ENCODE data around the gene FOXK1.

Gene FOXK1

DNA sequence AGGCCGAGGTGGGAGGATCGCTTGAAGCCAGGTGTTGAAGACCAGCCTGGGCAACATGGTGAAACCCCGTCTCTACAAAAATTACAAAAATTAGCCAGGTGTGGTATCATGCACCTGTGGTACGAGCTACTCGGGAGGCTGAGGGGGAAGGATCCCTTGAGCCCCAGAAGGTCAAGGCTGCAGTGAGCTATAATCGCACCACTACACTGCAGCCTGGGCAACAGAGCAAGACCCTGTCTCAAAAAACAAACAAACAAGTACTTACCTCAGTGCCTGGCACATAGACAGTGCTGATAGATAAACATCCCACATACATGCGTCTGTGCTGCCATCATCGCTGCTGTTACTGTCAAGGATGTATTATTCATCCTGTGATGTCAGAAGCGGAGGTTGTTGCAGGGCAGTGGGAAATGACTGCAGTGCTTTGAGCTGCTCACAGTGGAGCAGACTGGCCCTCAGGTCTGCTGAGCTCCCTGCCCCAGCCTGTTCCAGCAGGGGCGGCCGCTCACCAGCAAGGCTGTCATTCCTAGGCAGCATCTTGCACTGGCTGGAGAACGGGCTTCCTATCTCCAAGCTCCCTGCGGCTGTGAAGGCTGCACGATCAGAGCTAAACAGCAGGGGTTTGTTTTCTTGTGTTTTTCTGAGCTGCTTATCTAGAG lies 18.6 kb downstream of the FOXK1 start:
- DNase-seq, result no peak

- DNase-seq, result no peak
These were observed 20.9 kb downstream of the FOXK1 start for GRCh38 chr7:4702961-4703512.

DNA sequence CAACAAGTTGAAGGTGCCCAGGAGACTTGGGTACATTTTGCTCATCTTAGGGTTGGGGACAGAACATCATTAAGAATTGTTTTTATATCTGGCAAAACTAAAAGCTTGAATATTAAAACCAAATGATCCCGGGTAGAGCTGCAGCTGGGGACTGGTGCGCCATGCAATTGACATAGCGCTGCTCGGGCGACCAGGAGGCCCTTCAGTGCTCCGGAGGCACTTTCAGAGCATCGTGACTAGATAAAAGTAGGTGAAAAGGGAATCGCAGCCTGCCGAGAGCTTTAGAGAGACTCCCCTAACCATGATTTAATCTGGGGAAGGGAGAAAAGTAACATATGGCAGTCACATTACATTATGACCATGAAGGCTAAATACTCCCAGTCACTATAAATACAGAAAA lies 21.4 kb downstream of the FOXK1 start:
- DNase-seq, result no peak

GRCh38 chr7:4706384-4707216 lies 24.5 kb downstream of the FOXK1 start:
- no peak for DNase-seq

DNA sequence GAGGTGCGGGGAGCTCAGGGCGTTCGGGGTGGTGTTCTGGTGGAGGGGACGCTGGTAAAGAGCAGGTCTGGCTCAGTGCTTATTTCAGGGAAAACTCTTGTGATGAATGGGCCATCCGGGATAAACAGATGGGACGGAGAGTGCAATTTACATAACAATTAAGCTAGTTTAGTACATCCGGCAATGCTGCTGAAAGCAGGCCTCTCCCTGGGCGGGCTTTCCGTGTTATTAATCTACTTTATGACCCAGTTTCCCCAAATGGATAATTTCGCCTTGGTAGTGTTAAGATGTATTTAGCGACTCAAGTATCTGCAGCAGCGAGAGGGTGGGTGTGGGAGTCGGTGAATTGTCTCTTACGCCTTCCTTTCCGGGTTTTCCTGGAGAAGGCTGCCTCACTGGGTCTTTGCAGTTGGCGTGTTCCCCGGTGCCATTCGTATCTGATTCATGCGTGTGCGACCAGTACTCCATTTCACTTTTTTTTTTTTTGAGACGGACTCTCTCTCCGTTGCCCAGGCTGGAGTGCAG lies 25.2 kb downstream of the FOXK1 start:
- no peak for DNase-seq

DNA sequence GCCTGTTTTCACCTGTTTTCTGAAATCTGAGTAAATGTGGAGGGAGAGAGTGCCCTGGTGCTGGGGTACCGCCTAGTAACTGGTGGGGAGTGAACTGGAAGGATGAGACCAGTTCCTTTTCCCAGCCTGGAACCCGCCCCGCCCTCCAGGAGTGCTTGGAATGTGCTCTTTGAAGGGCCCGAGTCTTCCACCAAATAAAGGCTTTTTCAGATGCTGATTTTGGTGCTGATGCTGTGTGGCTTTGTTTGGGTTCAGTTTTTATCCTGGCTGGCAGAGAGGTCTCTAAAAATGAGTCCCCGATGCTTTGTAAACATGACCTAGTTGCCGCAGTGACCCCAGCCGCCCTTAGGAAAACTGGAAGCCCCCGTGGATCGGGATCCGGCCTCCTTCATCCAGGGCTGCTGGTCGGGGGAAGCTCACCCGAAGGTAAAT lies 25.9 kb downstream of the FOXK1 start:
- DNase-seq, result no peak

DNA sequence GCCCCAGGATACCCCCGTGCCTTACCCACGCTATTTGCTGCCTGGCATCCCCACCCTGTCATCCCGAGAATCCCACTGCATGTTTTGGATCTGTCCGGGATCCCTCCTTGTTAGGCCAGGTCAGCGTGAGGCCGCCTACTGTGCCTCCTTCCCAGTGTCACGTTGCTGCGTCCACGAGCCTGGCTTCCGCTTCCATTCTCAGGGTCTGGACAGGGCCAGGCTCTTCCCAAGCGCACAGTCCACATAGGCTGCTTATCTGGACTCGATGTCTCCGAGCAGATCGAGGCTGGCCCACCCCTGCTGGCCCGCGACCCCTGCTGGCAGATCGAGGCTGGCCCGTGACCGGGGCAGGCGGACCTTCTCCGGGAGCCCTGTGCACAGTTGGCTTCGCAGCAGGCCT lies 27.1 kb downstream of the FOXK1 start:
- DNase-seq, result no peak

DNA sequence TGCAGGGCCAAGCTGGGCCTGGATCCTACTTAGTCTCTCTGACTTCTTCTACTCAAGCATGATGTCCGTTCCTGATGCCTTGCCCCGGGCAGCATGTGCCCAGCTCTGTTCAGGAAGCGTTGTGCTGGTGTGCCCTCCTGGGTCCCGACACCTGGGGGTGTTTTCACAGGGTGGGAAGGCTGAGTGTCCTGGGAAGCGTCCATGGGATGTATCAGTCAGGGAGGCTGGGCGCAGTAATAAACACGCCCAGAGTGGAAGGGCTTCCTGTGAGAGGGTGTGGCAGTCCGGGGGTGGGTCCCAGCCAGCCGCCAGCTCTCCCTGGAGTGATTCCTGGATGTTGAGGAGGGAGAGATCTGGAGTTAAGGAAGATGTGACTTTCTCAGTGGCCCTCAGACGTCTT lies 29.0 kb downstream of the FOXK1 start:
- no peak for DNase-seq

GRCh38 chr7:4711634-4712033 lies 29.5 kb downstream of the FOXK1 start:
- no peak for DNase-seq

- no peak for DNase-seq
These were observed 30.4 kb downstream of the FOXK1 start for GRCh38 chr7:4712281-4713182.

DNA sequence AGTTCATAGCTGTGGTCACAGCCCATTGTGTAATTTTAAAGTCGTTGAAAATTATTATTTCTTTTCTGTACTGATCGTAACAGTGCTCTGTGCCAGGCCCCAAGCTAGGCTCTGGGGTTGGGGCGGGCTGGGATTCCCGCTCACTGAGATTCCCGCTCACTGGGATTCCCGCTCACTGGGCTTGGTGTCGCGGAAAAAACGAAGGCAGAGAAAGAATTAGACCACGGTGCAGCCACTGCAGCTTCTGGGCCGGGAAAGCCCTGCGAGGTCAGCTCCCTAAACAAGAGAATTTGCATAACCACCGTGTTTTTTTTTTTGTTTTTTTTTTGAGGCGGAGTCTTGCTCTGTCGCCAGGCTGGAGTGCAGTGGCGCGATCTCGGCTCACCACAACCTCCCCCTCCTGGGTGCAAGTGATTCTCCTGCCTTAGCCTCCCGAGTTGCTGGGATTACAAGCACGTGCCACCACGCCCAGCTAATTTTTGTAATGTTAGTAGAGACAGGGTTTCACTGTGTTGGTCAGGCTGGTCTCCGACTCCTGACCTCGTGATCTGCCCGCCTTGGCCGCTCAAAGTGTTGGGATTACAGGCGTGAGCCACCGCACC lies 31.2 kb downstream of the FOXK1 start:
- DNase-seq, result no peak

GRCh38 chr7:4714161-4714700 lies 32.1 kb downstream of the FOXK1 start:
- no peak for DNase-seq

DNA sequence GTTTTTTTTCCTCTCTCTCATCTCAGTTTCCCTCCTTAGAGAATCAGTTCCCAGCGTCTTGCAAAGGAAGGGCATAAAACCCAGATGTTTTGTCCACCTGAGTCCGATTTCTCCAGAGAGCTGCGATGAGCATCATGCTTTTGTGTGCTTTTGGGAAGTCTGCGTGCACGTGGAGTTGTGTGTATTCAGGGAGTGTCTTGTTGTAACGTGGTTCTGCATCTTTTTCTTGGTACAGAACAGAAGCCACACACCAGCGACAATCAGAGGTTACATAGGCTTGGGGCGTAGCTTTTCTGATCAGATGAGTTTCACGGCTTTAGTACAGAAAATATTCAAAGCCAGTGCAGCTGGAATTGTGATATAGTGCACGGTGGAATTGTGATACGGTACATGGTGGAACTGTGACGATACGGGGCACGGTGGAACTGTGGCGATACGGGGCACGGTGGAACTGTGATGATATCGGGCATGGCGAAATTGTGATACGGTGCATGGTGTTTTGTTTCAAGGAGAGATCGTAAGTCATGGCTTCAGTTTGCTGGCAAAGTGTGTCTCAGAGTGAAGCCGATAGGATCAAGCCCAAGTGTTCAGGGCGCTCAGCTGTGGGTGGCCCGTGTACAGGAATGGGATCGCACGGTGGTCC lies 32.8 kb downstream of the FOXK1 start:
- DNase-seq, result no peak

DNA sequence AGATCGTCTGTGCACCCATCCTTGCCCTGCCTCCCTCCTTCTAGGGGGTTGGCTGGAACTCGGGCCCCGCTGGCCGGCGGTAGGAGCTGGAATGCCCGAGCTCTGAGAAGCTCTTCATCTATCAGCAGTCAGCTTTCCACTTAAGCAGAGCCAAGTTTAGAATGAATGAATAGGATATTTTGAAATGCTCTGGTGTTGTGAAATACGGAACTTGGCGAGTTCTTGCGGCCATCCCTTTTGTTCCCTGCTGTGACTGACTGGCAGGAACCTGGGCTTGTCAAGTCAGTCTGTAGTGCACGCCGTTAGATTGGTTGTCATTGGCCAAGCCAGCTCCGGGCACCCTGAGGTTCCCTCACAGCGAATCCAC lies 33.3 kb downstream of the FOXK1 start:
- no peak for DNase-seq

DNA sequence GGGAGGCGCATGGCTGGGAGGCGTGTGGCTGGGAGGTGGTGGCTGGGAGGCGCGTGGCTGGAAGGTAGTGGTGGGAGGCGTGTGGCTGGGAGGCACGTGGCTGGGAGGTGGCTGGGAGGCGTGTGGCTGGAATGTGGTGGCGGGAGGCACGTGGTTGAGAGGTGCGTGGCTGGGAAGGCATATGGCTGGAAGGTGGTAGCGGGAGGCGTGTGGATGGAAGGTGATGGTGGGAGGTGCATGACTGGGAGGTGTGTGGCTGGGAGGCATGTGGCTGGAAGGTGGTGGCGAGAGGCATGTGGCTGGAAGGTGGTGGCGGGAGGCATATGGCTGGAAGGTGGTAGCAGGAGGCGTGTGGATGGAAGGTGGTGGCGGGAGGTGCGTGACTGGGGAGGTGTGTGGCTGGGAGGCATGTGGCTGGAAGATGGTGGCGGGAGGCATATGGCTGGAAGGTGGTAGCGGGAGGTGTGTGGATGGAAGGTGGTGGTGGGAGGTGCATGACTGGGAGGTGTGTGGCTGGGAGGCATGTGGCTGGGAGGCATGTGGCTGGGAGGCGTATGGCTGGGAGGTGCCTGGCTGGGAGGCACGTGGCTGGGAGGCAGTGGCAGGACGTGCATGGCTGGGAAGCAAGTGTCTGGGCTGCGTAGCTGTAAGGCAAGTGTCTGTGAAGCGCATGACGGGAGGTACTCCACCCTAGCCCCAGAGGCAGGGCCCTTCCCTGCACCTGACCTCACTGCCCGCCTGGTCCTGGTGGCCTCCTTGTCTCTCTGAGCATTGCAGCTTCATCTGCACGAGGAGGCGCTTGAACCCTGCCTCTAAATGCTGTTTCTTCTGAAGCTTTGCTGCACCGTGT lies 35.1 kb downstream of the FOXK1 start:
- DNase-seq, result no peak

DNA sequence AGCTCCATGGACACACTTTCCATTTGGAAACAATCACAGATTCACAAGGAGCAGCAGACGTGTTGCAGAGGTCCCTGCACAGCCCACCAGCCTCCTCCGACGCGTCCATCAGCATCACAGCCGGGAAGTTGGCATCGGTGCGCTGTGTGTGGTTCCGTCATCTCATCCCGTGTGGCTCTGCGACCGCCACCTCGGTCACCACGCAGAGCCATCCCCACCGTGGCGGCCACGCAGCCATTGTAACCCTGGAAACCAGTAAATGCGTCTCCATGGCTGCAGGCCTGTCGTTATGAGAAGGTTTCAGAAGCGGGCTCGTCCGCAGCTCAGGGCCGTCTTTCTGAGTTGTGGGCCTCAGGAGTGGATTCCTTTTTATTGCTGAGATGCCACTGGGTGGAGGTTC lies 36.0 kb downstream of the FOXK1 start:
- DNase-seq, result no peak

DNA sequence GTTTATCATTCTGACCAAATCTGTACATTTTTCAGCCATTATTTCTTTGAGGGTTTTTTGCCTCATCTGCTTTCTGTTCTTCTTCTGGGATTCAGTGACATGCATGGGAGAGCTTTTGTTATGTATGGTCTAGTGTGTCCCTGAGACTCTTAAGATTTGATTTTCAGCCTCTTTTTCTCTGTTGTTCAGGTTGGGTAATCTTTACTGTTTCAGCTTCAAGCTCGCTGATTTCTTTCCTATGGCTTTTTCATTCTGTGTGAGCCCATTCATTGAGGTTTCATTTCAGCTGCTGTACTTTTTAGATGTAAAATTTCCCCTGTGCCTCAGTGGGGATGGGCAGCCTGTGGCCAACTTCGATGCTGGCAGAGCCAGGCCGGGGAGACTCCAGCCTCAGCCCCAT lies 38.1 kb downstream of the FOXK1 start:
- no peak for DNase-seq

DNA sequence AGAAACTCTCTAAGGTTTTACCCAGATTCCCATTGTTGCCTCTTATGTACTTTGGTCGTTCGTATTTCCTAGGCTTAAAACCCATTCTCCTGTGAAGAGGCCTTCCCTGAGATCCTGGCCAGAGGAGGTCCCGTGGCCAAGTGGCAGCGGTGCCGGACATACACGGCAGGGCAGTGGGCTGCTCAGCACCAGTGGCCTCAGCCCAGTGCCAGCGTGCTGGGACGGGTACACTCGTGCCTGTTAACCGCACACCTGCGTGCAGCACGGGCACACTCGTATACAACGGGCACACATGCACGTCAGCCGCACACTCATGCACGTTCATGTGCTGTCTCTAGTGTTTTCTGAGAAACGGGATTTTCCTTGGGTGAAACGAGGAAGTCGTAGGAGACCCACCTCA lies 40.2 kb downstream of the FOXK1 start:
- DNase-seq, result no peak

DNA sequence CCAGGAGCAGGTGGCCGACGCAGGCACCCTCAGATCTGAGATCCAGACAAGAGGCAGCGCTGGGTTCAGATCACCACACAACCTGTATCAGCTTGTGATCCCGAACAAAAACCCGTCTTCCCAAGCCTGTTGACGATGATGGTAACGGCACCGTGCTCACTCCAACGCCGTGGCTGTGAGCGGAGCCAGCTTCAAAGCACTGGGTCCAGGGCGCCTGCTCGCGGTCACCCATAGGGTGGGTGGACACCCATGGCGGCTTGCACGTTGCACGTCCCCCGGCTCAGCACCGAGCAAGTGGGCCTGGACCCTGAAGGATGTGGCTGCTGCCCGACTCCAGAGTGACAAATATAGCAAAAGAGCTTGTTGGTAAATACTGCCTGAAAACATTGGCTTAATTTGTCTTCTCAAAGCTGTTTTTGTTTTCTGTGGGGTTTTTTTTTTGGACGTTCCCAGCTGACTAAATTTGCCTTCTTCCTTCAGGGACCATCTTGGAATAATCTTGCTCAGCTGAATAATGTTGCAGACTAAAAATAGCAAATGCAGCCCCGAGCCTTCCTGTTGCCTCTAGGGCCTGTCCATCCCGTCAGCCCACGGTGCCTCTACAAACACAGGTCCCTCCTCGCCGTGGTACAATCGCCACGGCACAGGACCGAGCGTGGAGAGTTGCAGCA lies 41.0 kb downstream of the FOXK1 start:
- no peak for DNase-seq

DNA sequence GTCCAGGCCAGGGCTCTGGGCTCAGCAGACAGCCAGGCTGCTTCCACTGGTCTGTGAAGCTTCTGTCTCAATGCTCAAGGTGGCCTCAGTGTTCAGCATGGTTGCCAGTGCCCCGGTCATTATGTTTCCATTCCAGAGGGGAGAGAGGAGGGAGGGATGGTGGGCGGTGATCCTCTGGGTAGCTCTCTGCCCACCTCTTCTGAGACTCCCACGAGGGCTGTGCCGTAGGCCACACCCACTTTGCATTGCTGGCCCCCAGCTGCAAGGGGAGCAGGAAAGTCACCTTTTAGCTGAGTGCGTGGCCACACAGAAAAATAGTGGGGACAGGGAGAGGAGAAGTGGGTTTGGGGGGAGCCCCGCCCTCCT lies 42.5 kb downstream of the FOXK1 start:
- no peak for DNase-seq
